Measurements from ENCODE around the gene KDSR.

Gene KDSR

GRCh38 chr18:63298400-63299365, 68.3 kb downstream of the KDSR start:
- TF ChIP-seq ZNF274 (IDR thresholded peaks at IDR 0.05; ENCODE audit: low read depth, low read length): no peak

GRCh38 chr18:63297687-63298399, 69.2 kb downstream of the KDSR start:
- H3K4me3 ChIP-seq (ENCODE audit: low read length): no peak overlapping the region
- TF ChIP-seq ZNF274 (IDR thresholded peaks at IDR 0.05; ENCODE audit: low read depth, low read length): no peak

More at GRCh38 chr18:63298400-63299365, 68.3 kb downstream of the KDSR start:
- H3K4me3 ChIP-seq (ENCODE audit: low read length): no peak overlapping the region

GRCh38 chr18:63293935-63294334, 73.1 kb downstream of the KDSR start:
- TF ChIP-seq ZNF274 (IDR thresholded peaks at IDR 0.05; ENCODE audit: low read depth, low read length): no peak
- H3K4me3 ChIP-seq (ENCODE audit: low read length): no peak overlapping the region

- no peak overlapping the region; the same call in 1 of the 2 replicates for H3K4me3 ChIP-seq (ENCODE audit: low read length)
- TF ChIP-seq ZNF274 (IDR thresholded peaks at IDR 0.05; ENCODE audit: low read depth, low read length): no peak
Measured at GRCh38 chr18:63292831-63293683, 73.9 kb downstream of the KDSR start.

GRCh38 chr18:63291278-63291677, 75.7 kb downstream of the KDSR start:
- H3K4me3 ChIP-seq (ENCODE audit: low read length): no peak overlapping the region
- TF ChIP-seq ZNF274 (IDR thresholded peaks at IDR 0.05; ENCODE audit: low read depth, low read length): no peak

GRCh38 chr18:63290821-63291200, 76.2 kb downstream of the KDSR start:
- H3K4me3 ChIP-seq (ENCODE audit: low read length): no peak overlapping the region
- no peak for TF ChIP-seq ZNF274 (IDR thresholded peaks at IDR 0.05; ENCODE audit: low read depth, low read length)

GRCh38 chr18:63290166-63290820, 76.7 kb downstream of the KDSR start:
- no peak for TF ChIP-seq ZNF274 (IDR thresholded peaks at IDR 0.05; ENCODE audit: low read depth, low read length)
- no peak overlapping the region for H3K4me3 ChIP-seq (ENCODE audit: low read length)

- no peak overlapping the region for H3K4me3 ChIP-seq (ENCODE audit: low read length)
- TF ChIP-seq ZNF274 (IDR thresholded peaks at IDR 0.05; ENCODE audit: low read depth, low read length): no peak
Measured at GRCh38 chr18:63288311-63288710, 78.7 kb downstream of the KDSR start.

GRCh38 chr18:63287691-63288220, 79.2 kb downstream of the KDSR start:
- TF ChIP-seq ZNF274 (IDR thresholded peaks at IDR 0.05; ENCODE audit: low read depth, low read length): no peak
- no peak overlapping the region for H3K4me3 ChIP-seq (ENCODE audit: low read length)

- TF ChIP-seq ZNF274 (IDR thresholded peaks at IDR 0.05; ENCODE audit: low read depth, low read length): no peak
- no peak overlapping the region for H3K4me3 ChIP-seq (ENCODE audit: low read length)
Measured at GRCh38 chr18:63286926-63287325, 80.1 kb downstream of the KDSR start.

- no peak overlapping the region; the same call in 1 of the 2 replicates for H3K4me3 ChIP-seq (ENCODE audit: low read length)
- no peak for TF ChIP-seq ZNF274 (IDR thresholded peaks at IDR 0.05; ENCODE audit: low read depth, low read length)
Measured at GRCh38 chr18:63284827-63285733, 81.9 kb downstream of the KDSR start.

- no peak overlapping the region for H3K4me3 ChIP-seq (ENCODE audit: low read length)
- TF ChIP-seq ZNF274 (IDR thresholded peaks at IDR 0.05; ENCODE audit: low read depth, low read length): no peak
Measured at GRCh38 chr18:63284173-63284799, 82.7 kb downstream of the KDSR start.
